GM21381 (cell line): ENCODE results near the gene ATG5.
"Not testable (repeated sequence)": the region's sequence is repeated elsewhere in the genome, so short reads cannot be mapped to it uniquely, and the experiment has no call there.

Experiments
- ATAC-seq: cut with Tn5 transposase; IDR thresholded peaks from one replicate; pipeline ENCODE4 v1.9.1; 2021; ENCODE audit warnings: mild to moderate bottlenecking, moderate library complexity; ENCODE audit not compliant: unreplicated experiment

Gene ATG5

GRCh38 chr6:106315765-106316374, 9.7 kb downstream of the ATG5 start:
- no peak for ATAC-seq

GRCh38 chr6:106309766-106310373, 15.7 kb downstream of the ATG5 start:
- ATAC-seq = no peak

- ATAC-seq = no peak
Measured at GRCh38 chr6:106308985-106309384, 16.6 kb downstream of the ATG5 start.

GRCh38 chr6:106305740-106306139, 19.8 kb downstream of the ATG5 start:
- no peak for ATAC-seq

GRCh38 chr6:106300944-106301343, 24.6 kb downstream of the ATG5 start:
- ATAC-seq = no peak

GRCh38 chr6:106300020-106300780, 25.4 kb downstream of the ATG5 start:
- no peak for ATAC-seq

GRCh38 chr6:106293116-106293515, 32.4 kb downstream of the ATG5 start:
- ATAC-seq = no peak

GRCh38 chr6:106290954-106291353, 34.6 kb downstream of the ATG5 start:
- no peak for ATAC-seq

- no peak for ATAC-seq
Measured at GRCh38 chr6:106290032-106290431, 35.5 kb downstream of the ATG5 start.

GRCh38 chr6:106287215-106287614, 38.3 kb downstream of the ATG5 start:
- ATAC-seq = no peak

- no peak for ATAC-seq
Measured at GRCh38 chr6:106286746-106287145, 38.8 kb downstream of the ATG5 start.

- no peak for ATAC-seq
Measured at GRCh38 chr6:106283481-106283880, 42.1 kb downstream of the ATG5 start.

GRCh38 chr6:106281661-106282060, 43.9 kb downstream of the ATG5 start:
- no peak for ATAC-seq

- no peak for ATAC-seq
Measured at GRCh38 chr6:106281088-106281487, 44.5 kb downstream of the ATG5 start.

GRCh38 chr6:106279179-106279578, 46.4 kb downstream of the ATG5 start:
- no peak for ATAC-seq

GRCh38 chr6:106275692-106276091, 49.9 kb downstream of the ATG5 start:
- ATAC-seq = no peak

GRCh38 chr6:106273087-106273486, 52.5 kb downstream of the ATG5 start:
- peak; percentile 59 for ATAC-seq

- no peak for ATAC-seq
Measured at GRCh38 chr6:106272287-106272686, 53.3 kb downstream of the ATG5 start.

- ATAC-seq = no peak
Measured at GRCh38 chr6:106270414-106270813, 55.1 kb downstream of the ATG5 start.

GRCh38 chr6:106269268-106269919, 56.2 kb downstream of the ATG5 start:
- ATAC-seq = not testable (repeated sequence)

GRCh38 chr6:106268500-106268899, 57.1 kb downstream of the ATG5 start:
- not testable (repeated sequence) for ATAC-seq

- ATAC-seq = not testable (repeated sequence)
Measured at GRCh38 chr6:106264433-106264832, 61.1 kb downstream of the ATG5 start.
